GM06990 (cell line): ENCODE data around the gene ASB2.
A peak's percentile ranks its signal among the peaks of the same experiment; 100 is the strongest.

Experiments used
- DNase-seq: peaks from one replicate; pipeline ENCODE4 v3.0.0-alpha.2; 2011; ENCODE audit not compliant: insufficient read length; ENCODE audit errors: extremely low read depth
- H3K27me3 ChIP-seq: replicated peaks from 2 replicates; pipeline ENCODE4 v1.6.0; 2011; ENCODE audit warnings: low read length; ENCODE audit not compliant: control insufficient read depth, insufficient read depth
- H3K36me3 ChIP-seq: 2 replicates; pipeline ENCODE4 v1.5.1; 2011; ENCODE audit warnings: low read length; ENCODE audit not compliant: control insufficient read depth, insufficient read depth
- H3K4me3 ChIP-seq: replicated peaks from 2 replicates; pipeline ENCODE4 v1.5.1; 2011; ENCODE audit warnings: low read depth, mild to moderate bottlenecking, control low read depth, low read length
- CTCF ChIP-seq: IDR thresholded peaks from 2 replicates; pipeline ENCODE4 v1.5.1; 2011; ENCODE audit warnings: low read length, control low read depth, mild to moderate bottlenecking, inconsistent platforms; ENCODE audit not compliant: insufficient read depth, poor library complexity, severe bottlenecking

Gene ASB2

DNA sequence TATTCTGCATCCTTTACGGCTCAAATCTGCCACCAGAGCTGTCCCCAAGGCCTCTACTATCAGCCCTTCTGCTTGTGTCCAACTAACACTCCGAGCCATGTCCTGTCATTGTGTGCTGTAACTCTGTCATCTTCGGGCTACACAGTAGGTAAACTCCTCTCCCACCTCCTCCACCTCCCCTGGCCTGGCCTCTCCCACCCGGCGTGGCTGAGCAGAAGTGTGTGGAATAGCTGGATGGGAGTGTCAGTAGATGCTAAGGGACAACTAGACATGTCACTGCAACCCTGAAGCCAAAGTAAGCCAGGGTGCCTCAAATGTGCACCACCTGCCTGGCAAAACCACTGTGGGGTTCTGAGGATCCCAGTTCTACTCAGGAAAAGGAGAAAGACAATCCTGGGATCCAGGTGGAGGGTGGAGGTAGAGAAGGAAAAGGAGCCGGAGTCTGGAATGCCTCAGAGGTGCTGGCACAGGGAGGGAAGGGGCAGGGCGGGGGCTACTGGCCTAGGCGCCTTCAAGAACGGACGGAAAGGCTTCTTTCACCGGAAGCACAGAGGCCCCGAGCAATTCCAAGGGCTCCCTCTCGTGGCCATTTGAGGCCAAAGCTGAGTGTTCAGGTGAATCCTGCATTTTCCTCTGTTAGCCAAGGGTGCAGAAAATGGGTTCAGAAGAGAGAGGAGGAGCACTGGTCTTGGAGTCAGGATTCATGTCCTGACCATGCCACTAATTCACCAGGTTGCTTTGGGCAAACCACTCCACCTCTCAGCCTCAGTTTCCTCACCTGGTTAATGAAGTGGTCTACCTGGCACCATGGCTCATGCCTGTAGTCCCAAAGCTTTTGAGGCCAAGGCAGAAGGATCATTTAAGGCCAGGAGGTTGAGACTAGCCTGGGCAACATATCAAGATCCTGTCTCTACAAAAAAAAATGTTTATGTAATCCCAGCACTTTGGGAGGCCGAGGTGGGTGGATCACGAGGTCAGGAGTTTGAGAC is 69.7 kb downstream of the ASB2 start:
- Histone ChIP-seq H3K4me3 (no peak overlapping the region), H3K27me3 (peaks cover 4% of the 10 kb centered on the region), H3K36me3 (no peaks in the 10 kb centered on the region)
- peak; percentile 91 for TF ChIP-seq CTCF
- DNase-seq, result no peak

DNA sequence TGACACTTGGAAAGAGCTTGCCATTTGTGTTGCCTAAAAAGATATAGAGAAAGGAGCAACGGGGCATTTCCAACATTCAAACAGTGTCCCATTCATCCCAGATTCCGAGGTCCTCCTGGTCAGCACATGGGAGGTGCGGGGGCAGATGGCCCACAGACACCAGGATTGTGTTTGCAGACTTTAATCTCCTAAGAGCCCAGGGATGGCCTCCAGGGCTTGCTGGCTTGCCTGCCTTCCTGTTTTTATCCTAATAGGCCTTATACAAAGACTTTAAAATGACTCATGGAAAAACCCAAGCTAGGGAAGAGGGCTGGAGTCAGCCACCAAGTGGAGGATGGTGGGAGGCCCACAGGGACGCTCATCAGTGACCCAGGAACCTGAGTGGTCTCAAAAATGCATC is 70.7 kb downstream of the ASB2 start:
- no peak for DNase-seq
- H3K36me3 ChIP-seq, result no peaks in the 10 kb centered on the region
- no peak for TF ChIP-seq CTCF
- peaks cover 4% of the 10 kb centered on the region for H3K27me3 ChIP-seq
- H3K4me3 ChIP-seq, result no peak overlapping the region

DNA sequence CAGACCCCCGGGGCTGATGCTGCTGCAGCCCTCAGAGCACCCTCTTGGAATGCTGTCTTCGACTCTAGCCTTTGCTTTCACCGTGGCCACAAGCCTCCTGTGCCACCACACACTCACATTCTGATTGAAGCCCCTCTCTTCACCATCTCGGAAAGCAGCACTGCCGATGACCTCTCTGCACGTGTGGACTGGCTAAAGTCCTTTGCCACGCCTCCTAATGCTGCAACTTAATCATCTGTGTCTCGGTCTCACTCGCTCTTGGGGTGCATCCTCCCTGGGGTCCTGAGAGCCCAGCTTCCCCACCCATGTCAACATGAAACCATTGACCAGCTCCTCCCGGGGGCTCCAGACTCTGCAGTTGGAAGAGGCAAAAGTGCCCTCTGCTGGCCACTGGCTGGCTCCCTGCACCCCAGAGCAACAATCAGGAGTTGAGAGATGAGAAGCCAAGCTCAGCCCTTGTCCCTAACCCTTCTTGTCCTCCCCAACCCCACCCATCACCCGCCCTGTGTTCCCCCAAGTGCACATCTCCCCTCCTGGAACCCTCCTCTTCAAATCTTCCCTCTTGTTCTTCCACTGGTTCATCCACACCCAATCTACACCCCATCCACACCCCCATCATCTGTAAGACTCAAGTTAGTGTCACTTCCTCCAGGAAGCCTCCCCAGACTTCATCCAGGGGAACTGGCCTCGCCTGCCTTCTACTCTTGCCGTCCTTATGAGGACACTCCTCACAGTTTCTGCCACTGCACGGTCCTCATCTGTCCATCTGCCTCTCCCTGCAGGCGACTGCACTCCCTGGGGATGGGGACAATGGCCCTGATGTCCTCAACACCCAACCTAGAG is 72.8 kb downstream of the ASB2 start:
- Histone ChIP-seq H3K4me3 (no peak overlapping the region), H3K27me3 (peaks cover 5% of the 10 kb centered on the region), H3K36me3 (no peaks in the 10 kb centered on the region)
- DNase-seq, result no peak
- peak; percentile 53 for TF ChIP-seq CTCF

GRCh38 chr14:93902619-93903307 is 73.6 kb downstream of the ASB2 start:
- H3K4me3 ChIP-seq, result no peak overlapping the region
- no peak for DNase-seq
- TF ChIP-seq CTCF, result no peak
- H3K27me3 ChIP-seq, result peaks cover 5% of the 10 kb centered on the region
- H3K36me3 ChIP-seq, result no peaks in the 10 kb centered on the region

- Histone ChIP-seq H3K27me3 (peaks cover 5% of the 10 kb centered on the region), H3K4me3 (no peak overlapping the region), H3K36me3 (no peaks in the 10 kb centered on the region)
- no peak for DNase-seq
- no peak for TF ChIP-seq CTCF
Measured at GRCh38 chr14:93901813-93902212, 74.6 kb downstream of the ASB2 start.
